ENCODE results near the gene TMEM182. TPM values are rescaled to one million over a fixed set of nuclear protein-coding genes. Genes with fewer than 3 reads are reported as not detected.

The TMEM182 gene
- total and polyA plus RNA-seq, 2 donors (not counting 1 experiment from before 2014, with no cell fraction given): 2.8 to 2.9 TPM

GRCh38 chr2:102837626-102838198 lies 75.9 kb downstream of the TMEM182 start:
- no peak overlapping the region for H3K4me3 ChIP-seq (replicated peaks in 1 of 4; ENCODE audit: control extremely low read depth in 1 of 4, insufficient read depth in 1 of 4, low read depth in 3 of 4, low read length in 4 of 4)
- no peaks in the 10 kb centered on the region for H3K79me2 ChIP-seq (ENCODE audit: control insufficient read depth, insufficient read depth, low read length)
- no peaks in the 10 kb centered on the region for H4K20me1 ChIP-seq (ENCODE audit: control insufficient read depth, extremely low read depth, insufficient read depth, low read length)
- no peaks in the 10 kb centered on the region for H3K27me3 ChIP-seq (ENCODE audit: control insufficient read depth, insufficient read depth, low read length)
- H3K36me3 ChIP-seq (ENCODE audit: control insufficient read depth, insufficient read depth, low read length): no peaks in the 10 kb centered on the region
- no peak overlapping the region for H3K4me2 ChIP-seq (ENCODE audit: extremely low read depth, insufficient read depth, low read length)
- no peaks in the 10 kb centered on the region for H3K4me1 ChIP-seq (ENCODE audit: control insufficient read depth, extremely low read depth, insufficient read depth, low read length)
- DNase-seq (ENCODE audit: low read depth in 2 of 2): no peak
- H3K27ac ChIP-seq (ENCODE audit: insufficient read depth, low read length): no peak overlapping the region
- no peak overlapping the region for H3K9ac ChIP-seq (ENCODE audit: insufficient read depth, low read length)
- H3K9me3 ChIP-seq (ENCODE audit: control insufficient read depth, insufficient read depth, low read depth, low read length): no peaks in the 10 kb centered on the region
- no peak overlapping the region for H2AFZ ChIP-seq (ENCODE audit: low read length)
- TF ChIP-seq, protein P1, sequence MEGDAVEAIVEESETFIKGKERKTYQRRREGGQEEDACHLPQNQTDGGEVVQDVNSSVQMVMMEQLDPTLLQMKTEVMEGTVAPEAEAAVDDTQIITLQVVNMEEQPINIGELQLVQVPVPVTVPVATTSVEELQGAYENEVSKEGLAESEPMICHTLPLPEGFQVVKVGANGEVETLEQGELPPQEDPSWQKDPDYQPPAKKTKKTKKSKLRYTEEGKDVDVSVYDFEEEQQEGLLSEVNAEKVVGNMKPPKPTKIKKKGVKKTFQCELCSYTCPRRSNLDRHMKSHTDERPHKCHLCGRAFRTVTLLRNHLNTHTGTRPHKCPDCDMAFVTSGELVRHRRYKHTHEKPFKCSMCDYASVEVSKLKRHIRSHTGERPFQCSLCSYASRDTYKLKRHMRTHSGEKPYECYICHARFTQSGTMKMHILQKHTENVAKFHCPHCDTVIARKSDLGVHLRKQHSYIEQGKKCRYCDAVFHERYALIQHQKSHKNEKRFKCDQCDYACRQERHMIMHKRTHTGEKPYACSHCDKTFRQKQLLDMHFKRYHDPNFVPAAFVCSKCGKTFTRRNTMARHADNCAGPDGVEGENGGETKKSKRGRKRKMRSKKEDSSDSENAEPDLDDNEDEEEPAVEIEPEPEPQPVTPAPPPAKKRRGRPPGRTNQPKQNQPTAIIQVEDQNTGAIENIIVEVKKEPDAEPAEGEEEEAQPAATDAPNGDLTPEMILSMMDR (conservative IDR thresholded peaks at IDR 0.05 in 1 of 2, IDR thresholded peaks at IDR 0.05 in 1 of 2; ENCODE audit: low read depth in 1 of 2, low read length in 2 of 2): no peak
- no peak for TF ChIP-seq EZH2 (IDR thresholded peaks at IDR 0.05; ENCODE audit: low read length, missing control alignments)

DNA sequence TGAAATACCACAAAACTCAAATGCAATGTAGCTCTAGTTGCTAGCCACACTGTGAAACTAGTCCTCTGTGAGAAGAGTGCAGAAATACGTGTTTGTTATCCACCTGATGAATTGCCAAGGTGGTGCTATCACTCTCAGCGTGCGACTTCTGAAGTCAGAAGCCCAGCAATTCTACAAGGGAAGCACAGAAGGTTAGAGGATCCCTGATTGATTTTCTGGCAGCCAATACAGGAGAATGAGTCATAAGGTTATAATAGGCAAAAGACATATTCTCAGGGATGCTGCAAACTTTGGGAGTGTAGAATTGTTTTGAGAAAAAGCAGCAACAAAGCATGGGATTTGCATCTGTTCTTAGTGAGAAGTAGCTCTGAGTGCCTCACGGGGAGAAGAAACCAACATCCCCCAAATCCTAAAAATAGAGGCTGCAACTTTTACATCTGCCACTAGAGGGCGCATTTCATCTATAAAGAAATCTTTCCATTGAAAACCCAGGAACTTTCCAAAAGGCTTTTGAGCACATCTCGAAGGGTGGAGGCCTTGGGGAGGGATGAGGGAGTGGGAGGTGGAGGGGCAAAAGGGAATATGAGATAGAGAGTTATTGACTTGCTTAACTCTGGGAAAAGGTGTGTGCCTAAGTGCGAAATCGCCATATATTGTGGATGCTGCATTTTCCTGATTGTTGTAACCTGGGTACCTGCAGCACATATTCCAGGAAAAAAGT lies 78.0 kb downstream of the TMEM182 start:
- no peak overlapping the region for H2AFZ ChIP-seq (ENCODE audit: low read length)
- TF ChIP-seq, protein P1 (conservative IDR thresholded peaks at IDR 0.05 in 1 of 2, IDR thresholded peaks at IDR 0.05 in 1 of 2; ENCODE audit: low read depth in 1 of 2, low read length in 2 of 2): peak; percentile 66 to 85
- no peak for TF ChIP-seq EZH2 (IDR thresholded peaks at IDR 0.05; ENCODE audit: low read length, missing control alignments)

GRCh38 chr2:102841107-102841840 lies 79.4 kb downstream of the TMEM182 start:
- H3K4me2 ChIP-seq (ENCODE audit: extremely low read depth, insufficient read depth, low read length): no peak overlapping the region
- no peaks in the 10 kb centered on the region for H3K27me3 ChIP-seq (ENCODE audit: control insufficient read depth, insufficient read depth, low read length)
- DNase-seq (ENCODE audit: low read depth in 2 of 2): peak; percentile 39 to 50
- H3K4me1 ChIP-seq (ENCODE audit: control insufficient read depth, extremely low read depth, insufficient read depth, low read length): no peaks in the 10 kb centered on the region
- no peak overlapping the region for H3K27ac ChIP-seq (ENCODE audit: insufficient read depth, low read length)
- H3K9me3 ChIP-seq (ENCODE audit: control insufficient read depth, insufficient read depth, low read depth, low read length): no peaks in the 10 kb centered on the region
- no peak overlapping the region for H2AFZ ChIP-seq (ENCODE audit: low read length)
- no peak overlapping the region for H3K9ac ChIP-seq (ENCODE audit: insufficient read depth, low read length)
- no peaks in the 10 kb centered on the region for H4K20me1 ChIP-seq (ENCODE audit: control insufficient read depth, extremely low read depth, insufficient read depth, low read length)
- no peaks in the 10 kb centered on the region for H3K36me3 ChIP-seq (ENCODE audit: control insufficient read depth, insufficient read depth, low read length)
- H3K4me3 ChIP-seq (replicated peaks in 1 of 4; ENCODE audit: control extremely low read depth in 1 of 4, insufficient read depth in 1 of 4, low read depth in 3 of 4, low read length in 4 of 4): no peak overlapping the region
- TF ChIP-seq EZH2 (IDR thresholded peaks at IDR 0.05; ENCODE audit: low read length, missing control alignments): no peak
- TF ChIP-seq, protein P1 (conservative IDR thresholded peaks at IDR 0.05 in 1 of 2, IDR thresholded peaks at IDR 0.05 in 1 of 2; ENCODE audit: low read depth in 1 of 2, low read length in 2 of 2): peak; percentile 55 to 68
- H3K79me2 ChIP-seq (ENCODE audit: control insufficient read depth, insufficient read depth, low read length): no peaks in the 10 kb centered on the region

More for the DNA sequence above, 78.0 kb downstream of the TMEM182 start:
- Histone ChIP-seq H3K9me3 (ENCODE audit: control insufficient read depth, insufficient read depth, low read depth, low read length) (no peaks in the 10 kb centered on the region), H3K4me1 (ENCODE audit: control insufficient read depth, extremely low read depth, insufficient read depth, low read length) (no peaks in the 10 kb centered on the region), H3K4me2 (ENCODE audit: extremely low read depth, insufficient read depth, low read length) (no peak overlapping the region), H3K36me3 (ENCODE audit: control insufficient read depth, insufficient read depth, low read length) (no peaks in the 10 kb centered on the region), H3K9ac (ENCODE audit: insufficient read depth, low read length) (no peak overlapping the region), H3K27ac (ENCODE audit: insufficient read depth, low read length) (no peak overlapping the region), H3K79me2 (ENCODE audit: control insufficient read depth, insufficient read depth, low read length) (no peaks in the 10 kb centered on the region), H4K20me1 (ENCODE audit: control insufficient read depth, extremely low read depth, insufficient read depth, low read length) (no peaks in the 10 kb centered on the region), H3K27me3 (ENCODE audit: control insufficient read depth, insufficient read depth, low read length) (no peaks in the 10 kb centered on the region), H3K4me3 (replicated peaks in 1 of 4; ENCODE audit: control extremely low read depth in 1 of 4, insufficient read depth in 1 of 4, low read depth in 3 of 4, low read length in 4 of 4) (no peak overlapping the region)
- DNase-seq (ENCODE audit: low read depth in 2 of 2): peak; percentile 12 to 53
